Bone marrow (tissue), 2 donors: Measurements from ENCODE around the gene FAR1.

Experiments
- DNase-seq, 2 donors: peaks; one replicate each; lab custom pipeline; 2025; lab: John Stamatoyannopoulos, UW

Gene FAR1

DNA sequence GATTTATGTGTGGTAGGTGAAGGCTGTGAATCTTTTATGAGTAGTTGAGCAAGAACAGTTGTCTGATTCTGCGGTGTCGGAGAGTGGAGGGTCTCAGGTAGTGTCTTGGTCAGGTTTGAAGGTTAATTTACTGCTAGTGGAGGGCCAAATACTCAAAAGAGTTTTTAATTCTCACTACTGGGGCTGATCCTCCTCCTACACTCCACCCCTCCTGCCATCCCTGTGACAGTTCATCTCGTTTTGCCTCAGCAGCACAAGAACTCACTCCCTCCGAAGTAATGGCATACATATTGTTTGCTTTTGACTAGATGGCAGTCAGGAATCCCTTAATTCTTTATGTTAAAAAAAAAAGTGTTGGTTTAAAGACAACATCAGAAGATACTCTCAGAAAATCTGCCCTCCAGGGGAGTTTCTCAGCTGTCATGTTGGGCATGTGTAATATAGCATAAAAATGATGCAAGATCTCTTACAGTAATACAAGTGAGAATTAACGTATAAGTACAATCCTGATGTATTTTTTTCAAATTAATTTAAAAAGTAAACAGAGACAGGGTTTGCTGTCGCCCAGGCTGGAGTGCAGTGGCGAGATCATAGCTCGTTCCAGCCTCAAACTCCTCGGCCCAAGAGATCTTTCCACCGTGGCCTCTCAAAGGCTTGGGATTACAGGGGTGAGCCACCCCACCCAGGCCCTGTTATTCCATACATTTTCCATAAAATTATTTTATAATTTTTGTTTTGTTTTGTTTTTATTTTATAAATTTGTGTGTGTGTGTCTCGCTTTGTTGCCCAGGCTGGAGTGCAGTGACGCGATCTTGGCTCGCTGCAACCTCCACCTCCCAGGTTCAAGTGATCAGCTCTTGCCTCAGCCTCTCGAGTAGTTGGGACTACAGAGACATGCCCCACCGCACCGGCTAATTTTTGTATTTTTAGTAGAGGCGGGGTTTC is 1.3 kb downstream of the FAR1 start:
- no peak for DNase-seq

DNA sequence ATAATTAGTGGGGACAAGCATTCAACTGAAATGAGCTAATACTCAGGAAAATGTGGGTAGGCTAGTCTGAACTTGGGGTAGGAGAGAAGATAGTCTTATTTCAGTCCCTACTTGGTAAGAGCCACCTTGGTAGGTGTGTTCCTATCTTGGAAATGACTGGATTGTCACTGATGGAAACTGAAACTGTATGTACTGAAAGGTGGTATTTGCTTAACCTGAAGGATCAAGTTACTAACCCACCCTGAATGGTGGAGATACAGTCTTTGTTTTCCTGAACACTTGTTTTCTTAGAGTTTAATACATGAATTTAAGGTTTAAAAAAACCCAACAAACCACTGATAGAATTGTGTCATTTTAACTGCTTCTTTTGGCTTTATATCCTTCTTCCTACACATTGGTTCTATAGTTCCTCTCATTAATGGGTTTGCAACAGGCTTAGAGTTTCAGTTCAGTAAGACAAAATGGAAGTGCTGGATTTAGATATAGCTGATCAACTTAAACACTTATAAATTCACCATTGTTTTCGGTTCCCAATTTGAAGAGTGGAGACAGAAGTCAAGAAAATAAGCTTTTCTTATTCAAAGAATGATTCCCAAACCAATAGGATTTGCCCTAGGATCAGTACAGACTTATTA is 4.2 kb downstream of the FAR1 start:
- DNase-seq: no peak

DNA sequence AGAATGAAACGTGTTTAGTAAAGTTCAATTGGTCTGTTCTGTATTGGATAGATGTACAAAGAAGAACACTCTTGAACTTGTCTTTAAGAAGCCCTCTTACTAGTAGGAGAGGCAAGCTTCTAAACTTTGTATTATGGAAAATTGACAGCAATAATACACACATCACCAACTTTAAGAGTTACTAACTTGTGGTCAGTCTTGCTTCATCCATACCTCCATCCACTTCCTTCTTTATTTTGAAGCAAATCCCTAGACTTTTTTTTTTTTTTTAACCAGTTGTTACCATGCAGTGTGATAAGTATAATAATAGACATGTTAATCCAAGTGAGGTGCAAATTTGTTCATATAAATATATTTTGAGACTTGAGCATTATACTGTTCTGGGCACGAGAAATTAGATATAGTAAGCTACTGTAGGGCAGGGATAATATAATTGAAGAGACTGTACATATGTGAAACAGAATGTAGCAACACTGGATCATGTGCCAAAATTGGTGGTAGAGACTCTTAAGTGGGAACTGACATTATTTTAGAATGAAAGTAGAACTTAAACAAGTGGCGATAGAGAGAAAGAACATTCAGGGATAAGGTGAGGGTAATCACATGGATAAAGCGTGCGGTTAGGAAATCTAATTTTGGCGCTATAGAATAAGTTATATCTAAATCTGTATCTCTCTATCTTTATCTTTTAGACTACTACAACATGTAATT is 6.5 kb downstream of the FAR1 start:
- no peak for DNase-seq

DNA sequence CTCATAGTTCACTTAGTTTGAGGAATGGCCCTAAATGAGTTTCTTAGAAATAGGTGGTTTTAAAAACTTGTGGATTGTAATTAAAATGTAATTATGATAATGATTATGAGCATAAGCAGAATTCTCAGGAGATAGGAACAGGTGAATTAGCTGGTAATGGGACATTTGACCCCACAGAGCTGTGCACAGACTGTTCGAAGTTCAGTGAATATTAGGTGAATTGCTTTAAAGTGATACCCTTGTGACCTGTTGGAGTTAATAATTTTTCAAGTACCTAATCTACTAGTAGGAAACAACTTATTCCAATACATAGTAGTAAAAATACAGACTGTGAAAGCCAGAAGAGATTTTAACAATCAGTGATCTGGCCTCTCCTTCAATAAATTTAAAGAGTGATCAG is 8.1 kb downstream of the FAR1 start:
- no peak for DNase-seq

DNA sequence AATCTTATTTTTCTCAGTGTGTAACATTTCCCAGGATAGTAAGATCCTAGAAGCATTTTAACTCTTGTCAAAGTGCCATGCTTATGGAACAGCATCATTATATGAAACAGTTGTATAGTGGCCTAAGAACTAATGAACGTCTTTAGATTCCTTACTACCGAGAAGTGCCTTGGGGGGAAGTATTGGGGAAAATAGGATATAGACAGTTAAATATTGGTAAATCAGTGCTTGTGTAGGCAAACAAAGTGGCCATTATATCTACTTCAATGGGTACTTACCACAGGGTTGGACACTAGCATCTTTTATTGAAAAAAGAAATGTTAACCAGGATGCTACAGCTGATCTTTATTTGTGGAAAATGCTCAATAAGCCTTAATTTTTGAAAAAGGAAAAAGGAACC is 11.3 kb downstream of the FAR1 start:
- DNase-seq: no peak

DNA sequence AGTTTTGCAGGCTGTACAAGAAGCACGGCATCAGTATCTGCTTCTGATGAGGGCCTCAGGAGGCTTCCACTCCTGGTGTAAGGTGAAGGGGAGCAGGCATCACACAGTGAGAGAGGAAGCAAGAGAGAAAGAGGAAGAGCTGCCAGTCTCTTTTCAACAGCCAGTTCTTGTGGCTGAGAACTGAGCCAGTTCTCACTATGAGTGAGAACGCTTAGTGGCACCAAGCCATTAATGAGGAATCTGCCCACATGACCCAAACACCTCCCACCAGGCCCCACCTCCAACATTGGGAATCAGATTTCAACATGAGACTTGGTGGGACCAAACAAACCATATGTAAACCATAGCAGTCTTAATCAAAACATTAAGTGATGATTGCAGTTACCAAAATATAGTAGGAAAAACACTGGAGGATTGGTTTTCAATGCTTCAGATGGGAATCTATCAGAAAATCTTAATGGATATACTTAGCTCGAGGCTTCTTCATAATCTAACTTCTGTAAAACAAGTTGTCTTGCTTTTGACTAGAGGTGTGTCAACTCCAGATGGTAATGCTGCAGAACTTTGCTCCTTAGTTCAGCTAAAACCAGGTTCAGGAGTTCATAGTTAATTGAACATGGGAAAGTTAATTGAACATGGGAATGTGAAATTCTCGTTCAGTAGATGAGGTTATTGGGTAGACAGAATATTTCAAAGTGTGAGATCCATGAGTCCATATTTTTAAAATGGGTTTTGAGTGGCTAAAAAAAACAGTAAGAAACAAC is 12.2 kb downstream of the FAR1 start:
- DNase-seq: no peak

DNA sequence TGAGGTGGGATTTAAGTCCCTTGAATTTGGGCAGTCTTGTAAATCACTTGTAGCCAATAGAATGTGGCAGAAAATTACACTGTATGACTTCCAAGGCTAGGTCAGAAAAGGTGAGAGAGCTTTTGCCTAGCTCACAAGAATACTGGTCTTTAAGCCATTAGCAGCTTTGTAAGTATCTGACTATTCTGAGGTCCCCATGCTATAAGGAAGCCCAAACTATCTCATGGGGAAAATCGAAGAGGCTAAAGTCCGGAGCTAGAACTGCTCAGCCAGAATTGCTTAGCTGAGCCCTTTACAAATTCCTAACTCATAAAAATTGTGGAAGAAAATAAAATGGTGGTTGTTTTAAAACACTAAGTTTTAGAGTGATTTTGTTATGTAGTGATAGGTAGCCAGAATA is 13.0 kb downstream of the FAR1 start:
- DNase-seq: no peak

DNA sequence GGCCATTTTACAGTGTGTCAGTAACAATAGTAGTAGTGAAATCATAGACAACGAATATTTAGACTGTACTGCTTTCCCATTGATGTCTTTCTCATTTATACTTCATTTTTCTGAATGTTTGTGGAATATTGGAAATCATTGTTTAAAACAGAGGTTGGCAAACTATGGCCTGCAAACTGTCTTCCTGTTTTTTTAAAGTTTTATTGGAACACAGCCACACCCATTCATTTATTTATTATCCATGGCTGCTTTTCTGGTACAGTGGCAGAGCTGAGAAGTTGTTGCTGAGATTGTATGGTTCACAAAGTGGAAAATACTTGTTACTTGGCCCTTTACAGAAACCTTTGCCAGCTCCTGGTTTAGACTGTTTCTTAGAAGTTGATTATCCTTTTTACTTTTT is 13.7 kb downstream of the FAR1 start:
- no peak for DNase-seq

DNA sequence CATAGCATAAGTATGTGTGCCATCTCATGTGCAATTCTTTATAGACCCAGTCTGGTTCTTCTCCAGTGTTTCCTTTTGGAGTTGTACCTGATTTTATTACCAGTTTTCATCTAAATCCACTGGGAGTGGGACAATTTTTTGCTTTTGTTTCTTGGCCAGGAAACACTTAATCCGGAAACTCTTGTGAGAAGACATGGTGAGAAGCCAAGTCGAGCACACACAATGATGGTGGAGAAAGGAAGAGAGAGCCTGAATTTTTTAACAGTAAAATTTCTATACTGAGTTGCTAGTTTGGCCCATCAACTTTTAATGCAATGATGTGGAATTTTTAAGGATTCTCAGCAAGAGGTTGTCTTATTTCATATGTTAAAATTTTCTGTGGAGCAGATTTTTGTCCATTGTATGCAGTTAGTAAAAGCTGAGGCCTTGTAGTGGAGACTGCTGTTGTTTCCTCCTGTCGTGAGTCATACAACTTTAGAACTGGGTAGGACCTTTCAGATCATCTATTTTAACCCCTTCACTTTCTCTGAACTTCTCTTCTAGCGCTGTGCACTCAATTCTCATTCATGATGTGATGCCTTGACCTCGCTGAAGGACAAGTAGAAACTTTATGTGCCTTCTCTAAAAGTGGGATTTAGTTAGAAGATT is 17.1 kb downstream of the FAR1 start:
- DNase-seq: no peak

DNA sequence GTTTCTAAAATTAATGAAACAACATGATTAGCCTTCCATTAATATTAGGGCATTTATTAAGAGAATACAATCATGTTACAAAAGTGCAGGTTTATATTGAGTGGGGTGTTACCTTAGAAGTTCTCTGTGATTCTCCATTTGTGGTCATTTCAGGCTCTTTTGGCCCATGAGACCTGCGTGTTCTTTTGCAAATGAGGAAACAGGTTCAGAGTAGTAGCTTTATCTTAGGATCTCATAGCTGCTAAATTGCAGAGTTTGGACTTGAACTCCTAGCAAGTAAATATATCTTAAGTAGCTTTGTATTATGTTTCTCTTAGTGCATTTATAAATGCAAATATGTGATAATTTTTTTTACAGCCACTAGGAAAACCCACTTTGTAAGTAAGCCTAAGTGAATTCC is 18.3 kb downstream of the FAR1 start:
- DNase-seq: no peak

DNA sequence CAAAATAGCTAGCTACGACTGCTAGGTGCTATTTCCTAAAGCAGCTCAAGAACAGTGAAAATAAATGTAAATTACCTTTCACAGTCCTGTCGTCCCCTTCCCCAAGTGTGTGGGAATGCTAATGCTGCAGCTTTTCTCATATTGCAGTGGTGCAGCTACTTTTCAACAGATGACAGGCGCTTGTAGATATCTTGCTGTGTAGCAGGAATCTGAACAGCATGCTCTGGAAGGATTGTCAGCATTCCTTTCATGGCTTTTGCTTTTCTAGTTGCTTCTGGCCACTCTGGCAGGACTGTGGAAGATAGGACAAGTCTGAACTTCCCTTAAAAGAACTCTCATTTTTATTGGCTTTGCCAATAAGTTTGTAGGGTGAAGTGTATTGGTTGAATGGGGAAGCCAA is 18.8 kb downstream of the FAR1 start:
- DNase-seq: no peak

DNA sequence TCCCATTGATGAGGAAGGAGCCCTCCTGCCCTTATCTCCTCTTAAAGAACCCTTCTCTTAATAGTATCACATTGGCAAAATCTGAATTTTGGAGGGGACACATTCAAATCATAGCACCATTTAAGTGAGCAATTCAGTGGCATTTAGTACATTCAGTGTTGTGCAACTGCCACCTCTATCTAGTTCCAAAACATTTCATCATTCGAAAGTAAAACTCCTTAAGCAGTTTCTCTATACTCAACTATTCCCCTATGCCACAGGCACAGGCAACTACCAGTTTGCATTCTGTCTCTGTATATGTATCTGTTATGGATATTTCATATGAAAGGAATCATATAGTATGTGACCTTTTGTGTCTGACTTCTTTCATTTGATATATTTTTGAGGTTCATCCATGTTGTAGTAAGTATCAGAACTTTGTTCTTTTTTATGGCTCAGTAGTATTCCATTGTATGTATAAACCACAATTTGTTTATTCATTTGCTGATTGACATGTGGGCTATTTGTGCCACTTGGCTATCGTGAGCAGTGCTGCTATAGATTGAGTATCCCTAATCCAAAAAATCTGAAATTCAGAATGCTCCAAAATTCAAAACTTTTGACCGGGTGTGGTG is 22.9 kb downstream of the FAR1 start:
- DNase-seq: no peak

DNA sequence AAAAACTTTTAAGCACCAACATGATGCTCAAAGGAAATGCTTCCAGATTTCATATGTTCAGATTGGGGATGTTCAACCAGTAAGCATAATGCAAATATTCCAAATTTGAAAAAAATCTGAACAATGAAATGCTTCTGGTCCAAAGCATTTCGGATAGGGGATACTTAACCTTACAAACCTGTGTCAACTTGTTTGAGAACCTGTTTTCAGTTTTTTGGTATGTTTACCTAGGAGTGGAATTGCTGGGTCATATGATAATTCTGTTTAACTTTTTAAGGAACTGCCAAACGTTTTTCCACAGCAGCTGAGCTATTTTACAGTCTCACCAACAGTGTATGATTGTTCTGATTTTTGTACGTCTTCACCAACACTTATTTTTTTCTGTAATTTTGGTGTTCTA is 23.7 kb downstream of the FAR1 start:
- DNase-seq: no peak

DNA sequence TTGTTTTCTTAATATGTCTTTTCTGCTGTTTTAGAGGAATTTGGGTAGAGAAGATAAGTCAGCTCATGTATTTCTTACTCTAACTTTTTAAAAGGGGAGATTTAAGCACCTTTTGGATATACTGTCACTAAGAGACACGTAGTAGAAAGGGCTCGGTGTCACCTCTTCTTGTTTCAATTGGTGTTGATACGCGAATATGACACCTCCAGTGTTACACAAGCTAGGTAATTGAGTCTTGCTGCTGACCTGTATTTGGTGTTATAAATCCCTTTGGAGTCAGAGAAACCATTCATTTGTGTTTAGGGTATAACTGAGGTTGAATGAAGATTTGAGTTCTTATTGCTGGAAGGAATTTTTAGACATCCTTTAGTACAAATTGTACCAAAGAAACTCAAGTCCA is 25.6 kb downstream of the FAR1 start:
- no peak for DNase-seq

DNA sequence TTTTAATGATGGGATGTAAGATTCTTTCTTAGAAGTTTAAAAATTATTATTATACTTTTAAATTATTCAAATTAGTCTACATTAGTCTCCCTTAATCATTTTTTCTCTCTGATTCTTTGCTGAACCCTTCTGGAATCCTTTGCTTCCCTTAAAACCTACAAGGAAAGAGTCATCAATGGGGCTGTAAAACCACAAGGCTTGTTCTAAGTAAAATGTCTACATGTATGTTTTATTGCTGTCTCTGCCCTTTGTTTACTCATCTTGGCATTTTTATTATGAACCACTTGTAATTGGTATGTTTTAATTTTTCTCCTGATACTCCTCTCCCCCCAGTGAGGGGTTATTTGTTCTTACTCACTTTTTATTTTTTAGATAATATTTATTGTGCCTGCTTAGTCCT is 27.4 kb downstream of the FAR1 start:
- no peak for DNase-seq

DNA sequence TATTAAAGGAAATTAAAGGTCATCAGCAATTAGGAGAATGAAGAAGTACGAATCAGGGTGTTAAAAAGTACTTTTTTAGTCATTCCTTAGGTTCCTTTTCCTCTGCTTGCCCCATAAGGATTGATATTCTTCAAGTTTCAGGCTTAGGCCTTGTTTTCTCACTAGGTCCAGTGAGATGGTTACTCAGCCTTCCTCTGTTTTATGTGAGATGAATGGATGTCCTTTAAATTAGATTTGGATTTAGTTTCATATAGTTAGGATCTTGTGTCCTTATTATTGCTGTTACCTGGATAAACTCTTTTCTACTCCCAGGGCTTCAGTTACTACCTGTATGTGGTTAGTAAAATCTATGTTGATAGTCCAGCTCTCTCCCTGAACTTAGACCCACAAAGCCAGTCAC is 29.2 kb downstream of the FAR1 start:
- no peak for DNase-seq

DNA sequence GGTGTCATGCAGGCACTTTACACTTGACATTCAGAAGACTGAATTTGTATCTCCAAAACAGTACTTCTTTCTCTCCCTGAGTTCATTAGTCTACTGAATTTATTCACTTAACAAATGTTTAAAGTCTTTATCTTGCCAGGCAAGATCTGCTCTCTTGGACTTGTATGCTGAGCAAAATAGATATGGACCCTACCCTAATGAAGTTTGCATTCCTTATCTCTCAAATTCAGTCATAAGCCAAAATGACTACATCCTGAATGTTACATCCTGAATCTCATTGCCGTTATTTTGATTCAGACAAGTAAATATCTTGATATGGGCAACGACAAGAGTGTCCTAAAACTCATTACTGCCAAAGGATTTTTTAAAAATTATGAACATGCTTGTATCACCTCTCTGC is 29.7 kb downstream of the FAR1 start:
- no peak for DNase-seq

DNA sequence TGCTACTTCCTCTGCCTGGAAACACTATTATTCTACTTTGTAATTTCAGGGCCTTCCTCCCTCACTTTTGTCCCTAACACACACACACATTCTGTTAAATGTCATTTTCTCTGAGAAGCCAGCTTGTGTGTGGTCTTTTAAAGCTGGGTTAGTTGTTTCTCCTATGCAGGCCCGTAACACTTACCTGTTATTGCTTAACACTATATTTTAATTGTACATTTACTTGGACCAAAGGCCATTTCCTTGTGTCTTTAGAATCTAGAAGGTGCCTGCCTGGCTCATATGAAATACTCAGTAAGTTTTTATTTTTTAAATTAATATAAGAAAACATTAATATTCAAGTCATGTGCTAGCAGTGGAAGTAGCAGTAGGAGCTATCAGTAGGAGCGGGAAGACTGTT is 30.6 kb downstream of the FAR1 start:
- no peak for DNase-seq

DNA sequence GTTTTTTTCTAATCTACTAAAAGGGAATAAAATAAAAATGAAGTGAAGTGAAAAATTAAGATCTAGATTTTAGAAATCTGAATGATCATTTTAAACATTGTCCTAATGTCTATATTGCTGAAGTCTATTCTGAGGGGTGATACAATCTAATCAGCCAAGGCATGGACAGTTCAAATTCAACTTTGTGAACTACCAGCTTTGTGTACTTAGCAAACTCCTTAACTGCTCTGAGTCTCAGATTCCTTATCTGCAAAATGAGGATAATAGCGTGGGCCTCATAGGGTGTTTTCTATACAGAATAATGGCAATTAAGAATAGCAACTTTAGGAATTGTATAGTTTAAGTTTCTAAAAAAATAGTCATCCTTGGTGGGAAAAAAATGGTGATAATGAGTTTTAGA is 31.4 kb downstream of the FAR1 start:
- no peak for DNase-seq

DNA sequence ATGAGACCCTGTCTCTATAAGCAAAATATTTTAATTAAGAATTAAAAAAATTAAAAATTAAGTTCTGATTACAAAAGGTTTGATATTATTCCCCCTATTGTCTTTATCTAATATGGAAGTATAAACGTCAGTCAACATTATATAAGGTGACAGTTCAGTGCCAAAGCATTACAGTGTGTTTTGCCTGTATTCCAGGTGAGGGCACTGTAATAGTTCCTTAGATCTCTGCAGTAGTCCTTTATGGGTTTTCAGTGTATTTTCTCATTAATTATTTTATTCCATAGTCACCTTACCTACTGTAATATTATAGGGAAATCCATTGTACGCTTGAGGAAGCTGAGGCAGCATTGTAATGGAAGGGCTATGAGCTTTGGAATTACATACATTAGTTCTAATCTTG is 33.0 kb downstream of the FAR1 start:
- no peak for DNase-seq

DNA sequence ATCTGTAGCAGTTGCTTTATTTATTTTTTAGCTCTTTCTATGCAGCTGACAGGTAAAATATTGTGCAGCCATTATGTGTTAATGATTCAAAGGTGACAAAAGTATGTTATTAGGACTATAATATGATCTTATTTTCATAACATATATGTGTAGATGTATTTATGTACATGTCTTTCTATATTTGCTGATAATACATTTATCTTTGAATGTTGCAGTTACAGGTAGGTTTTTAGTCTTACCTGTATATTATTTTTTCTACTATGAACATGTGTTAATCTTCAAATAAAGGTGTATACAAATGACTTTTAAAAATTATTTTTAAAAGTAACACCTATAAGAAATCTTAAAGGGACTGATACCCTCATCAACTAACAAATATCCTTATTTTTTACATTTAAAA is 33.6 kb downstream of the FAR1 start:
- no peak for DNase-seq
